Hepatocyte (in vitro differentiated cells): ENCODE measurements around the gene OR2B6.

Source experiments
- EZH2phosphoT487 ChIP-seq: fragments of 200-600 bp; sonication (generic); IDR thresholded peaks from one replicate; pipeline ENCODE4 v1.6.1; 2018; ENCODE audit warnings: antibody characterized with exemption, mild to moderate bottlenecking, low read depth, moderate library complexity; ENCODE audit not compliant: unreplicated experiment, severe bottlenecking
- TF ChIP-seq, protein P1 (sequence below): fragments of 200-600 bp; sonication (generic); IDR thresholded peaks from 2 replicates; pipeline ENCODE4 v1.5.1; 2016; ENCODE audit warnings: antibody characterized with exemption, mild to moderate bottlenecking; ENCODE audit not compliant: poor library complexity

DNA sequence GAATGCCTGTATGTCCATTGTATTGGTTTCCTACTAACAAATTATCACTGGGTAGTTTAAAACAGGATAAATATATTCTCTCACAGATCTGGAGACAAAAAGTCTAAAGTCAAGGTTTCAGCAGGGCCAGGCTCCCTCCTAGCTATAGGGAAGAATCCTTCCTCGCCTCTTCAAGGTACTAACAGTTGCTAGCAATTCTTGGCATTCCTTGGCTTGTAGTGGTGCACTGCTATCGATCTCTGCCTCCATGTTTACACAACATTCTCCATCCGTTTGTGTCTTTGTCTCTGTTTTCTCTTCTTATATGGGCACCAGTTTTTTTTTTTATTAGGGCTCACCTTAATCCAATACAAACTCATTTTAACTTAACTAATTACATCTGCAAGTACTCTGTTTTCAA, 48.9 kb downstream of the OR2B6 start:
- TF ChIP-seq, protein P1, sequence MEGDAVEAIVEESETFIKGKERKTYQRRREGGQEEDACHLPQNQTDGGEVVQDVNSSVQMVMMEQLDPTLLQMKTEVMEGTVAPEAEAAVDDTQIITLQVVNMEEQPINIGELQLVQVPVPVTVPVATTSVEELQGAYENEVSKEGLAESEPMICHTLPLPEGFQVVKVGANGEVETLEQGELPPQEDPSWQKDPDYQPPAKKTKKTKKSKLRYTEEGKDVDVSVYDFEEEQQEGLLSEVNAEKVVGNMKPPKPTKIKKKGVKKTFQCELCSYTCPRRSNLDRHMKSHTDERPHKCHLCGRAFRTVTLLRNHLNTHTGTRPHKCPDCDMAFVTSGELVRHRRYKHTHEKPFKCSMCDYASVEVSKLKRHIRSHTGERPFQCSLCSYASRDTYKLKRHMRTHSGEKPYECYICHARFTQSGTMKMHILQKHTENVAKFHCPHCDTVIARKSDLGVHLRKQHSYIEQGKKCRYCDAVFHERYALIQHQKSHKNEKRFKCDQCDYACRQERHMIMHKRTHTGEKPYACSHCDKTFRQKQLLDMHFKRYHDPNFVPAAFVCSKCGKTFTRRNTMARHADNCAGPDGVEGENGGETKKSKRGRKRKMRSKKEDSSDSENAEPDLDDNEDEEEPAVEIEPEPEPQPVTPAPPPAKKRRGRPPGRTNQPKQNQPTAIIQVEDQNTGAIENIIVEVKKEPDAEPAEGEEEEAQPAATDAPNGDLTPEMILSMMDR = no peak
- TF ChIP-seq EZH2phosphoT487 = no peak
